ENCODE data around the gene COMMD2.

The COMMD2 gene

GRCh38 chr3:149701206-149701976 lies 50.9 kb downstream of the COMMD2 start:
- DNase-seq, result no peak

Data from NCI-H226 (cell line).